Heart right ventricle (tissue), 16 donors: ENCODE measurements around the gene EIF4E3. TPM values are rescaled to one million over a fixed set of nuclear protein-coding genes. Genes with fewer than 3 reads are reported as not detected.
A peak's percentile ranks its signal among the peaks of the same experiment; 100 is the strongest.

Experiments
- ATAC-seq, 8 donors: fragments of 200-7000 bp; cut with Tn5 transposase; one replicate each; pipeline ENCODE4 v1.9.1; 2020; ENCODE audit warnings: mild to moderate bottlenecking in 8 of 8, moderate library complexity in 8 of 8, moderate number of reproducible peaks in 1 of 8
- DNase-seq, 2 donors: peaks; one replicate each; pipeline ENCODE4 v3.0.0-alpha.2; 2020
- H3K27ac ChIP-seq, 10 donors: fragments of 200-600 bp; sonication (generic) in 2 of 10; one replicate each; pipeline versions ENCODE4 v1.5.0 to v1.8.0; 2020 to 2022; ENCODE audit warnings: mild to moderate bottlenecking in 3 of 10
- H3K27me3 ChIP-seq, 7 donors: fragments of 200-600 bp; one replicate each; pipeline ENCODE4 v1.8.0; 2021 to 2022; ENCODE audit warnings: mild to moderate bottlenecking in 2 of 7
- H3K36me3 ChIP-seq, 9 donors: fragments of 200-600 bp; sonication (generic) in 1 of 9; one replicate each; pipeline versions ENCODE4 v1.5.0 to v1.8.0; 2020 to 2022; ENCODE audit warnings: mild to moderate bottlenecking in 2 of 9
- H3K4me1 ChIP-seq, 9 donors: fragments of 200-600 bp; sonication (generic) in 1 of 9; one replicate each; pipeline versions ENCODE4 v1.5.0 to v1.8.0; 2020 to 2022; ENCODE audit warnings: mild to moderate bottlenecking in 4 of 9
- H3K4me3 ChIP-seq, 10 donors: fragments of 200-600 bp; sonication (generic) in 2 of 10; one replicate each; pipeline versions ENCODE4 v1.5.0 to v1.8.0; 2020 to 2022; ENCODE audit warnings: mild to moderate bottlenecking in 7 of 10, moderate library complexity in 2 of 10
- H3K9me3 ChIP-seq, 11 donors: fragments of 200-600 bp in 10 of 11; sonication (generic) in 2 of 11; one replicate each; pipeline versions ENCODE4 v1.5.0 to v1.8.0; 2013 to 2022; ENCODE audit warnings: mild to moderate bottlenecking in 2 of 11, control low read depth in 1 of 11, moderate library complexity in 1 of 11
- WGBS, 2 donors: extraction: QIAGEN DNeasy Blood & Tissue Kit; methylation state at CpG; one replicate each; pipeline ENCODE4 v1.1.7; 2013; ENCODE audit warnings: inconsistent platforms in 1 of 2; 5-methylcytosine and 5-hydroxymethylcytosine counted together
- intact Hi-C, 10 donors: fragments of 100-400 bp; cut with DNase I; formaldehyde crosslinking; loops; one replicate each; pipeline versions ENCODE4 v1.11.1 to v1.14.2; 2022
- polyA plus RNA-seq, 2 donors: library from polyadenylated mRNA; stranded (reverse); fragments of 200-250 nt; gene quantifications; one replicate each; pipeline ENCODE4 v1.2.3, GENCODE V29; 2013
- total RNA-seq, 10 donors: library from RNA; stranded (reverse); fragmentation: NEBNext Ultra II Directional in 3 of 10; extraction: Animal tissue kit (Norgen Biotek cat#: 25700) in 3 of 10; gene quantifications; one replicate each; pipeline versions ENCODE4 v1.2.1 to v1.2.4, GENCODE V29; 2021 to 2023
- TF ChIP-seq, protein P1 (sequence below), 9 donors: fragments of 200-600 bp; sonication (generic) in 2 of 9; IDR thresholded peaks; one replicate each; pipeline versions ENCODE4 v1.5.0 to v1.8.0; 2021 to 2022; ENCODE audit warnings: antibody characterized with exemption in 9 of 9, mild to moderate bottlenecking in 5 of 9, moderate library complexity in 1 of 9
- donor health status: Arrhythmogenic right ventricular cardiomyopathy.
- donor health status: ischemic (EF 13 %, LVEDD 7.1; RV severe dilation, severe dysfunction).
- donor health status: healthy with polysubstance abuse.
- donor health status: DM: no; HTN: yes; CAD: no.
- donor health status: DM: no; HTN: no; CAD: no.
- donor health status: ischemic (EF 25% LVEDD 6.9; RV normal size, moderate dysfunction).
- donor health status: ischemic (EF 25% LVEDD 5.7; RV mildly dilated, moderate dysfunction).
- donor health status: healthy.
- donor health status: DM: yes; HTN: yes; CAD: no.
- donor health status: Ischemic cardiomyopathy.
- donor health status: ischemic (EF 35%, LVEDD 5.7; RV mildly dilated, moderate dysfunction).
- donor health status: nonischemic (EF 11% LVEDD 7.7; RV severe dilation, severe dysfunction).
- donor health status: DM: yes; HTN: yes; CAD: no.
- donor health status: PGD.
- donor health status: ischemic (EF 29% LVEDD 5.4; RV normal size, mild dysfunction).
- donor health status: nonischemic (EF 23%, LVEDD 6.1; RV moderate dilation, normal function).

Gene EIF4E3
- total and polyA plus RNA-seq, 12 donors = 12.9 to 58.1 (median 52.5) TPM

GRCh38 chr3:71629289-71629688, 95.9 kb downstream of the EIF4E3 start:
- WGBS, 2 donors = 69 to 75% methylated on average over 8 of the region's 8 CpGs
- Histone ChIP-seq H3K27me3 (no peaks in the 10 kb centered on the region), H3K9me3 (no peaks in the 10 kb centered on the region), H3K36me3 (no peaks in the 10 kb centered on the region), H3K27ac (peak overlapping the region in 1 of 10 donors; percentile 72), H3K4me3 (no peak overlapping the region), H3K4me1 (peaks cover 0 to 19% (median 0%) of the 10 kb centered on the region in 9 donors)
- intact Hi-C loops = no loop called here
- ATAC-seq = no peak
- TF ChIP-seq, protein P1, sequence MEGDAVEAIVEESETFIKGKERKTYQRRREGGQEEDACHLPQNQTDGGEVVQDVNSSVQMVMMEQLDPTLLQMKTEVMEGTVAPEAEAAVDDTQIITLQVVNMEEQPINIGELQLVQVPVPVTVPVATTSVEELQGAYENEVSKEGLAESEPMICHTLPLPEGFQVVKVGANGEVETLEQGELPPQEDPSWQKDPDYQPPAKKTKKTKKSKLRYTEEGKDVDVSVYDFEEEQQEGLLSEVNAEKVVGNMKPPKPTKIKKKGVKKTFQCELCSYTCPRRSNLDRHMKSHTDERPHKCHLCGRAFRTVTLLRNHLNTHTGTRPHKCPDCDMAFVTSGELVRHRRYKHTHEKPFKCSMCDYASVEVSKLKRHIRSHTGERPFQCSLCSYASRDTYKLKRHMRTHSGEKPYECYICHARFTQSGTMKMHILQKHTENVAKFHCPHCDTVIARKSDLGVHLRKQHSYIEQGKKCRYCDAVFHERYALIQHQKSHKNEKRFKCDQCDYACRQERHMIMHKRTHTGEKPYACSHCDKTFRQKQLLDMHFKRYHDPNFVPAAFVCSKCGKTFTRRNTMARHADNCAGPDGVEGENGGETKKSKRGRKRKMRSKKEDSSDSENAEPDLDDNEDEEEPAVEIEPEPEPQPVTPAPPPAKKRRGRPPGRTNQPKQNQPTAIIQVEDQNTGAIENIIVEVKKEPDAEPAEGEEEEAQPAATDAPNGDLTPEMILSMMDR (IDR thresholded peaks at IDR 0.05) = no peak
- no peak for DNase-seq

DNA sequence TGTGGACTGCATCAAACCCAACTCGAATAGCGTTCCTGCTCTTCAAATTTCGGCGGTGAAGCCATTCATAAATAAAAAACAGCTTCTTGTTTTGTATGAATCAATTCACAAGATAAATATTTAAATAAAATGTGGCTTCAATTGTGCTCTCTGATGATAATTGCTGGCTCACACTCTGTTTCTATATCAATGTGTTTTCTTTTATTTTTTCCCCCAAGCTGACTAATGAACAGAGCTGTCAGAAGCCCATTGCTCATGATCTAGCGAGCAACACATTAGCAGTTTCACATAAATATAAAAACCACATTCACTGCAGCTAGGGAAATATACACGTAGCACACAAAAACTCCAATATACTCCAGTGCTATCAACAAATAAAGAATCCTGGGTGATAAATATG, 96.7 kb downstream of the EIF4E3 start:
- H3K27ac ChIP-seq = no peak overlapping the region
- ATAC-seq (no peak), DNase-seq (no peak)
- H3K4me3 ChIP-seq = no peak overlapping the region
- intact Hi-C loops = no loop called here
- no peaks in the 10 kb centered on the region for H3K9me3 ChIP-seq
- H3K4me1 ChIP-seq = peaks cover 0 to 19% (median 0%) of the 10 kb centered on the region in 9 donors
- no peaks in the 10 kb centered on the region for H3K36me3 ChIP-seq
- WGBS, 2 donors = 75 to 78% methylated on average over 6 of the region's 6 CpGs
- H3K27me3 ChIP-seq = no peaks in the 10 kb centered on the region
- TF ChIP-seq, protein P1 (IDR thresholded peaks at IDR 0.05) = no peak

GRCh38 chr3:71625676-71626075, 99.5 kb downstream of the EIF4E3 start:
- no peak overlapping the region for H3K4me3 ChIP-seq
- no peaks in the 10 kb centered on the region for H3K9me3 ChIP-seq
- no peak for DNase-seq
- ATAC-seq = no peak
- intact Hi-C loops = no loop called here
- peaks cover 0 to 6% (median 0%) of the 10 kb centered on the region in 7 donors for H3K27me3 ChIP-seq
- H3K4me1 ChIP-seq = peaks cover 0 to 19% (median 0%) of the 10 kb centered on the region in 9 donors
- H3K27ac ChIP-seq = no peak overlapping the region
- H3K36me3 ChIP-seq = no peaks in the 10 kb centered on the region
- TF ChIP-seq, protein P1 (IDR thresholded peaks at IDR 0.05) = no peak

Other genes starting within 250 kb of the EIF4E3 start
- 10 to 100 TPM; 36.1 to 56.0 (median 46.1) TPM for gene FOXP1, start 141.7 kb downstream of the EIF4E3 start, total RNA-seq
- gene FOXP1, start 141.7 kb downstream of the EIF4E3 start, polyA plus RNA-seq = 10 to 100 TPM in 1 of 2 donors, 1 to 10 TPM in 1; 4.8 to 26.0 TPM
- gene GPR27, start 28.5 kb upstream of the EIF4E3 start, total RNA-seq = 10 to 100 TPM in 1 of 10 donors, 1 to 10 TPM in 8, under 1 TPM in 1; 0.95 to 10.0 (median 6.0) TPM
- gene GPR27, start 28.5 kb upstream of the EIF4E3 start, polyA plus RNA-seq = under 1 TPM; 0.26 to 0.37 TPM
- gene PROK2, start 59.7 kb upstream of the EIF4E3 start, total RNA-seq = under 1 TPM in 6 of 10 donors, not detected in 4; 0.25 to 0.67 (median 0.51) TPM
- gene PROK2, start 59.7 kb upstream of the EIF4E3 start, polyA plus RNA-seq = under 1 TPM; 0.09 to 0.15 TPM